ENCODE results near the gene RBM4.
A peak's percentile ranks its signal among the peaks of the same experiment; 100 is the strongest.
"Not testable (repeated sequence)": the region's sequence is repeated elsewhere in the genome, so short reads cannot be mapped to it uniquely, and the experiment has no call there.

RBM4 gene, protein sequence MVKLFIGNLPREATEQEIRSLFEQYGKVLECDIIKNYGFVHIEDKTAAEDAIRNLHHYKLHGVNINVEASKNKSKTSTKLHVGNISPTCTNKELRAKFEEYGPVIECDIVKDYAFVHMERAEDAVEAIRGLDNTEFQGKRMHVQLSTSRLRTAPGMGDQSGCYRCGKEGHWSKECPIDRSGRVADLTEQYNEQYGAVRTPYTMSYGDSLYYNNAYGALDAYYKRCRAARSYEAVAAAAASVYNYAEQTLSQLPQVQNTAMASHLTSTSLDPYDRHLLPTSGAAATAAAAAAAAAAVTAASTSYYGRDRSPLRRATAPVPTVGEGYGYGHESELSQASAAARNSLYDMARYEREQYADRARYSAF
- total RNA-seq = 97.6 reads per million, percentile 82 among the genes with 10 or more reads in this experiment

DNA sequence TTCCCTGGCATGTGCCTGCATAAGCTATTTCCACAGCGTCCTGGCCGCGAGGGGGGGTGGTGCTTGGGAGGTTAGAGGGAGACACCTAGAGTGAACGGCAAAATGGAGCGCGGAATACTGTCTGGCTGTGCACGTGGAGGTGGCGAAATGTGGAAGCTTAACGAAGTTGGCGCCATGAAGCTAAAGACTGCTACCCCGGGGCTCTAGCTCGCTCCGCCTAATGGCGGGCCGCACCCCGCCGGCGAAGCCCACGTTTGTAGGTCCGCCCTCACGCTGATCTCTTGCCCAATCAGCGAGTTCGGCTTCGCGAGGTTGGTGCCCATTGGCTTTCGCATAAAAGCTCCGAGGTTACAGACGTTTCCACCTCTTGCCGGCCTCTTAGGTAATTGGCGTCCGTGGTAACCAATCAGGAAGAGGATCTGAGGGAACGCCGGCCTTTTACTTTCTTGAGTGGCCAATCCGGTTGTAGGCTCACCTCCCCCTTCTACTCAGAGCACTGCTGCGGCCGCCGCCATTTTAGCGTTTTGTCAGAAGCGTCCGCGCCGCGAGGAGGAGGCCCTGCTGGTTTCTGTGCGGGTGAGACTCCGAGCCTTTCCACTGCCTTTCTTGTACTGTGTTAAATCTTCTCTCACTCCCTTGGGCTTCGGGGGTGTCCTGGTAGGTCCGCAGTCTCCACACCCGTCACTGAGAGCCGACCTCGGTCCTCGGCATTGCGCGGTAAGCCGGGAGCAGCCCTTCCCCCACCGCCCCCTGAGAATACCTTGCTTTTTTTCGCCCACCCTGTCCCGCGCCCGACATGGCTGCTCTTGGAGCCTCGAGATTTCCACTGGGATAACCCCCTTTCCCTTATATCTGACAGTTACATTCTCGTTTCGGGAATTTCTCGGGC is at the start of gene RBM4:
Gene RBM4, plus strand, starts transcription at position 527 of the 889 bp plus-strand sequence. CDS start 1,009 bp downstream, outside the sequence.
- peak; percentile 96 for DNase-seq

- not testable (repeated sequence) for DNase-seq
Observed at GRCh38 chr11:66589315-66589714, 49.2 kb upstream of the RBM4 start.

GRCh38 chr11:66589996-66590675 is 48.4 kb upstream of the RBM4 start:
- no peak for DNase-seq

GRCh38 chr11:66591175-66591574 is 47.3 kb upstream of the RBM4 start:
- no peak for DNase-seq

- peak; percentile 99 for DNase-seq
Observed at GRCh38 chr11:66592457-66593302, 45.8 kb upstream of the RBM4 start, which contains the start of the genes CCDC87 and CCS. CCDC87 (minus strand) TSS chr11:66593063; CDS start chr11:66593015, 48 bp downstream. CCS (plus strand) TSS chr11:66593185; CDS start chr11:66593262, 77 bp downstream.

DNA sequence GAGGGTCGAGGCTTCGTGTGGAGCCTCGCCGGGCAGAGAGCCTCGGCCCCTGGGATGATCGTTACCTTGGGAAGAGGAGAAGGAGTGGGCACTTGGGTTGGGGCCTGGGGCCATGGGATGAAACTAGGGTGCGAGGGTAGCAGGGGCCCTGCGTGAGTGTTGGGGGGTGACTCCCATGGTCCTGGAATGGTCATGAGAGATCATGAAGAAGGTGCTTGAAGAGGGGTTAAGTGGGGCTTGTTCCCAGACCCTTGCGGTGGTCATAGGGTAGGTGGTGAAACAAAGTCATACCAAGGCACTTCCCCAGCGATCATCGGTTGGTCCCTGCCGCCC is 45.2 kb upstream of the RBM4 start:
- no peak for DNase-seq

GRCh38 chr11:66593650-66594049 is 44.9 kb upstream of the RBM4 start:
- no peak for DNase-seq

DNA sequence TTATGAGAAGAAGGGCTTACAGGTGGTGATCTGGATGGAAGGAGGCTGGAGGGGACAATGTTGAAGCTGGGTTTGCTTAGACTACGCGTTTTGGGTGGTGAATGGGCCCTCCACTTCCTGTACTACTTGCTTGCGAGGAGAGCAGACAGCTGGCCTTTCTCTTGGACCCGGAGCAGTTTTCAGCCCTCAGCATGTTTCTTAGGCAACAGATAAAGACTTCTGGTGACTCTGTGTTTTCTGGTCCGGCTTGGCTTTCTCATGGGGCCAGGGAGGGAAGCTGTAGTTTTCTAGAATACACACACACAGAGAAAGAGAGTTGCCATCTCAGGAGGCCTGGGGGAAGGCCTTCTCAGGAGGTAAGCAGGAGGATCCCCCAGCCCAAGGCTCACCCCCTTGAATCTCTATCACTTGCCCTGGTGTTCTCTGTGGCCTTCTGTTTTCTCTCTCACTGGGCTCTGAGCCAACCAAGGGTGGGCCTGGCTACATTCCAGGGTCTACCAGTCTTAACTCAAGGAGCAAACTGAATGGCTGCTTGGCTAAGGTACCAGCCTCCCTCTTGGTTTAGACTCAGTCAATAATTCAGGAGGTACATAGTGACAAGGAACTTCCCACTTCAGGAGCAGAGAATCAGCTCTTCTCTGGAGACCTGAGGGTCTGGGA is 43.1 kb upstream of the RBM4 start:
- no peak for DNase-seq

DNA sequence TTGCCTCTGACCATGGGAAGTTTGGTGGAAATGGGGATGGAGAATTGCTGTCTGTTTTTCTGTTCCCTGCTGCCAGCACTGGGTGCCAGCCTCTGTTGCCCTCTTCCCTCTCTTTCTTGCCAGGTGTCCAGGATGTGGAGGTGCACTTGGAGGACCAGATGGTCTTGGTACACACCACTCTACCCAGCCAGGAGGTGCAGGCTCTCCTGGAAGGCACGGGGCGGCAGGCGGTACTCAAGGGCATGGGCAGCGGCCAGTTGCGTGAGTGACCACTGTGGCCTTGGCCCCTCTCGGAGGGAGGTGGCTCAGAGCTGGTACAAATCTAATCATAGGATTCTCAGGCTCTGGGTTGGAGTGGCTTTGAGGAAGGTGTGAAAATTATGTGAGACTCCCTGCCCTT is 39.5 kb upstream of the RBM4 start:
- no peak for DNase-seq

- DNase-seq = no peak
Observed at GRCh38 chr11:66600219-66600618, 38.3 kb upstream of the RBM4 start.

- DNase-seq = no peak
Observed at GRCh38 chr11:66600631-66601233, 37.8 kb upstream of the RBM4 start.

DNA sequence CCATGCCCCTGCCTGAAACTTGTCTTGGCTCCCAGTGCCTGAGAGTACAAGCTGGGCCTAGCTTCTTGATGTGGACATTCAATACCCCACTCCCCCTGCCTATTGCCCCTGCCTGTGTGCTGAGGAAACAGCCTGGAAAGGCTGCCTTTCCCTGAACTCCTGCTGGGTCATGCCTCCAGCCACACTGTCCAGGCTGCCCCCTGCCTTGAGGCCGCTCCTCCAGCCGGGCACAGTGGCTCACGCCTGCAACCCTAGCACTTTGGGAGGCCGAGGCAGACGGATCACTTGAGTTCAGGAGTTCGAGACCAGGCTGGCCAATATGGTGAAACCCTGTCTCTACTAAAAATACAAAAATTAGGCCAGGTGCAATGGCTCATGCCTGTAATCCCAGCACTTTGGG is 35.4 kb upstream of the RBM4 start:
- DNase-seq = no peak

GRCh38 chr11:66604155-66604554 is 34.3 kb upstream of the RBM4 start:
- no peak for DNase-seq

GRCh38 chr11:66606608-66607007 is 31.9 kb upstream of the RBM4 start:
- DNase-seq = not testable (repeated sequence)

DNA sequence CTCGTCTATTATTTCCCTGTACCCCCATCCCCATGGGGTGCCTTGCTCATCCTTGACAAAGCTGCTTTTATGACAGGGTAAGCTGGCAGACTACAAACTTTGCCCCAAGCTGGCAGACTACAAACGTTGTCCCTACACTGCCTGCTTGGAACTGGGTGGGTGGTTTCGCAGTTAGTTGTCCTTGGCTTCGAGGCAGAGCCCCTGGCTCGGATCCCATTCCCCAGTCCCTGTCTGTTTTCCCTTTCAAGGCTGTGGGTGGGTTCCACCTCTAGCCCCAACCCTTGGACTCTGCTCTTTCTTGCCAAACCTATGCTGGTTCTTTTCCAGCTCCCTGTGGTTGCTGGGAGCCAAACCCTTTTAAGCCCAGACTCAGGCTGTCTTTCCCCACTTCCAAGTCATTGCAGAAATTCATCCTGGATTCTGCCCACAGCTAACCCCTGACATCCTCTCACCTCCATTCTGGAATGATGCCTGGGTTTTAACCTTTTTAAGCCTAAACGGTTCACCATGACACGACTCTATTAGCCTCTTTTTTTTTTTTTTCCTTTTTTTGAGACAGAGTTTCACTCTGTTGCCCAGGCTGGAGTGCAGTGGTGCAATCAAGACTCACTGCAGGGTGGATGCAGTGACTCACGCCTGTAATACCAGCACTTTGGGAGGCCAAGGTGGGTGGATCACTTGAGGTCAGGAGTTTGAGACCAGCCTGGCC is 31.2 kb upstream of the RBM4 start:
- no peak for DNase-seq

DNA sequence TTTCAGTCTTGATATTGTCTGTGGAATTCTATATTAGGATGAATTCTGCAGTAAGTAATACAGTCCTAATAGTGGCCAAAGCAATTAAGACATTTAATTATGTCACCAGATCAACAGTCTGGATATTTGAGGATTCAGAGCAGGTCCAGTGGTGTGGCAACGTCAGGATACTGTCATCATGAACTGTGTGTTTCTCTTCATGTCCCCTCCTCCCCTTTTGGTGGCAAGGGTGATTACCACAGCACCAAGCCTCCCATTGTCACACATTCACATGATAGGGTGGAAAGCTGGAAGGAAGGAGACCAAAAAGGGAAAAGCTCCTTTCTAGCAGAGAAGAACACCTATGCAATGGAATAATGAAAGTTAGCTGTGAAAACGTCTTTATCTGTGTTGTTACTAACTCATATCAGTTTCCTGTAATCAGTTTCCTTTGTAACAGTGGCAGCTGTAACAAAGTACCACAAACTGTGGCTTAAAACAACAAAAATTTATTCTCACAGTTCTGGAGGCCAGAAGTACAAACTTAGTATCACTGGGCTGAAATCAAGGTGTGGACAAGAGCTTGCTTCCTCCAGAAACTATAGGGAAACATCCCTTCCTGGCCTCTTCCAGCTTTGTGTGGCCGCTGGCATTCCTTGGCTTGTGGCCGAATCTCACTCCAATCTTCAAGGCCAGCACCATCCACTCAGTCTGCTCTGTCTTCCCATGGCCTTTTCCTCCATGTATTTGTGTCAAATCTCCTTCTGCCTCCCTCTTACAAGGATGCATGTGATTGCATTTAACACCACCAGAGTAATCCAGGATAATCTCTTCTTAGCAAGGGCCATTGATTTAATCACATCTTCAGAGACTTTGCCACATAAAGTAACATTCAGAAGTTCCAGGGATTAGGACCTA is 28.5 kb upstream of the RBM4 start:
- DNase-seq = no peak

DNA sequence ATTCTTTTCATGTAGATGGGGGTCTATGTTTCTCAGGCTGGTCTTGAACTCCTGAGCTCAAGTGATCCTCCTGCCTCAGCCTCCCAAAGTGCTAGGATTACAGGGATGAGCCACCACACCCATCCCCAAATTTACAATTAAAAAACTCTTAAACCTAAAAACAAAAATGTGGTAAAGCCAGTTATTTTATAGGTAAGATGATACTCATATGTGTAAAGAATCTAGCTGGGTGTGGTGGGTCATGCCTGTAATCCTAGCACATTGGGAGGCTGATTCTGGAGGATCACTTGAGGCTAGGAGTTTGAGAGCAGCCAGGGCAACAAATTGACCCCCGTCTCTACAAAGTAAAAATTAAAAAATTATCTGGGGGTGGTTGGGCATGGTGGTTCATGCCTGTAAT is 26.0 kb upstream of the RBM4 start:
- DNase-seq = no peak

GRCh38 chr11:66614073-66614472 is 24.4 kb upstream of the RBM4 start:
- no peak for DNase-seq
